Esophagus mucosa (tissue), 1 donor: Measurements from ENCODE around the gene ACACB. TPM values are rescaled to one million over a fixed set of nuclear protein-coding genes. Genes with fewer than 3 reads are reported as not detected.

Experiments
- ATAC-seq: fragments of 200-7000 bp; cut with Tn5 transposase; one replicate; pipeline ENCODE4 v1.9.1; 2020
- total RNA-seq: library from RNA; stranded (reverse); gene quantifications from one replicate; pipeline ENCODE4 v1.2.4, GENCODE V29; 2023
- donor health status: DM: yes; HTN: yes; CAD: no.

ACACB gene
- 7.0 TPM for total RNA-seq

DNA sequence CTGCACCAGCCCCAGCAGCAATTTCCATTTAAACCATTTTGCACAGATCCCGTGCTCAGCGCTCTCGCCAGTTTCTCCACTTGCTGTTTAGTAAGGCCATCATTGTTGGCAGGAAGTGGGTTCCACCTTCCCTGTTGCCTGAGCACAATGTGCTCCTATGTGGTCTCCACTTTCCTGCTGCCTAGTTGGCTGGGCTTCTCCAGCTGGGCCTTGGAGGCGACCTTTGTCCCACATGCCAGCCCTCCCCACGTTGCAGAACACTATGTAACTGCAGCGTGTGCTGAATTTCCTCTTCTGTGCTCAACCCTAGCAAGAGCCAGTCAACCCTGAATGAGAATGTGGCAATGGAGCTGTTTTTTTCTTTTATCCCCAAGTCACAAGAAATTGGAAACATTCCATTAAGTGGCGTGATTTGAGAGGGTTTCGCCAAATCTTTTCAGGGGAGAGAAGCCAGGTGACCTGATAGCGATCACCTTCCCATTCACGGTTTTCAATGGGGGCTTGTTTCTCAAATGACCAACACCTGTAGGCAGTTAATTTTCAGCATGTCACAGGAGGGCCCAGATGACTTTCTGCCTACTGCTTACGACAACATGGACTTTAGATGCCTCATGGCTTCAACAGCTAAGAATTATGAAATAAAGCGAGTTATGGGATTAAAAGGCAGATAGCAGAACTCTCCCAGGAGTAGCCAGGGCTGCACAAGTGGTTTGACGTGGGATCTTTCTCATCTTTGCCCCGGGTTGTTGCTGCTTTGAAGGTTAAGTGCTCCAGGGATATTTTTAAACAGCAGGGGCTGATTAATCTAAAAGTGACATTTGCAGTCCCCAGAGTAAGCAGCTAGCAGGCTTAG is at the start of gene ACACB:
Gene ACACB, plus strand, starts transcription at position 830 of the 853 bp plus-strand sequence. CDS start 22,819 bp downstream, outside the sequence.
- peak; percentile 15 for ATAC-seq

DNA sequence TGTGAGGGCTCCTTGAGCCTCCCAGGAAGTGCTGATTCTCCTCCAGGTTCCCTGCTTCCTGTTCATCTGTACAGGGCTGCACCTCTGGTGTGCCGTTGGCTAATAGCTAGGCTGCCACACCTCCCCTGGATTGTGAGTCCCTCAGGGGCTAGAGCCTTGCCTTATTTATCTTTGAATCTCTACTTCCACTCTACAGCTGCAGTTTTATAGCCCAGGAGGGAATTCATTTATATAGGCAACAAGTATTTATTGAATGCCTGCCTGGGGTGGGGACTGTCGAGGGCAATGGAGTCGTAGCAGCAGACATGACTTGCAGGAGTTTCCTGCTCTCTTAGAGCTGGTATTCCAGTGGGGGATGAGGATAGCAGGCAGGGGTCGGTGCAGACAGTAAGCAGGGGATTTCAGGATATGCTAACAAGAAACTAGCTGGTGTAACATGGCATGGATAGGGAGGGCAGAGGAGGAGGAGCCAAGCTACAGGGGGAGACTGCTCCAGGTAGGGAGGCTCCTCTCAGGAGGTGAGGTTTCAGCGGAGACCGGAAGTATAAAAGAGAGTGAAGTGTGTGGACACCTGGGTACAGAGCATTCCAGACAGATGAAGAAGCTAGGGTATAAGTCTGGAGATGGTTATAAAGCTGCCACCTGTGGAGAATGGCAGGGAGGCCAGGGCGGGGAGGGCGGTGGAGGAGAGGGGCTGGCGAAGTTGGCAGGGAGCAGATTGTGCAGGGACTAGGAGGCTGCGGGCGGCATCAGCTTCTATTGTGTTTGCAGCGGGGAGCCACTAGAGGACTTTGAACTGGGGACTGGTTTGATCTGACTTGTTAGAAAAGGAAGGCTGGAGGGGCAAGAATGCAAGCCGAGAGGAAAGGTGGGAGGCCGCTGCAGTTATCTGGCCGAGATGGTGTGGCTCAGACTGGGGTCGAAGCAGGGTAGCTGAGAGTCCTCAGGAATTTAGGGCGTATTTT is 46.8 kb upstream of the ACACB start:
- ATAC-seq: no peak

DNA sequence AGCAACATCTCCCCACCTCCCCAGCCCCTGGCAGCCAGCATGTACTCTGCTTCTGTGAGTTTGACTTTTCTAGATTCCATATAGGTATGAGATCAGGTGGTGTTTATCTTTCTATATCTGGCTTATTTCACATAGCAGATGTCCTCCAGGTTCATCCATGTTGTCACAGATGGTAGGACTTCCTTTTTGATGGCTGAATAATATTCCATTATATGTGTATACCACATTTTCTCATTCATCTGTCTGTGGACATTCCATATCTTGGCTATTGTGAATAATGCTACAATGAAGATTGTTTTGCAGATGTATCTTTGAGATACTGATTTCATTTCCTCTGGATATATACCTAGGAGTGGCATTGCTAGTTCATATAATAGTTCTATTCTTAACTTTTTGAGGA is 41.5 kb upstream of the ACACB start:
- ATAC-seq: no peak

DNA sequence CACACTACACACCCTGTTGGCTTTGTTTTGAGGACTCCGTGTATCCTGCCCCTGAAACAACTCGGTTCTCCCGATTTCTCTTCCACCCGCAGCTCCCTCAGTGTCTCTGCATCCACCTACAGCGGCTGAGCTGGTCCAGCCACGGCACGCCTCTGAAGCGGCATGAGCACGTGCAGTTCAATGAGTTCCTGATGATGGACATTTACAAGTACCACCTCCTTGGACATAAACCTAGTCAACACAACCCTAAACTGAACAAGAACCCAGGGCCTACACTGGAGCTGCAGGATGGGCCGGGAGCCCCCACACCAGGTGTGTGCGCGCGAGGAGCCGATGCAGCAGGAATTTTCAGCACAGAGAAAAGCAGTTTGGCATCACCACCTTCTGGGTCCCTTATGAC is 33.6 kb upstream of the ACACB start:
- no peak for ATAC-seq

DNA sequence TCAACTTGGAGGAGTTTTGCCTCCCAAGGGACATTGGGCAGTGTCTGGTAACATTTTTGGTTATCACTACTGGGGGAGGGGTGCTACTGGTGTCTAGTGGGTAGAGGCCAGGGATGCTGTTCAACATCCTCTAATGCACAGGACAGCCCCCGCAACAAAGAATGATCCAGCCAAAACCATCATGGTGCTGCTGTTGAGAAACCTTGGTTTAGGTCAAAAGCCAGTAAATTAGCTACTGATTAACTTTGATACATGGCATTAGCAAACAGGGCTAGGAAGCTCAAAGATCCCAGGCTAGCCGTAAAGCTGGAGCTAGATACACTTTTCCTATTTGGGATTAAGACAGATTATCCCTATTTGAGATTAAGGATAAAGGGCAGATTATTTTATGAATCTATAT is 32.0 kb upstream of the ACACB start:
- no peak for ATAC-seq

DNA sequence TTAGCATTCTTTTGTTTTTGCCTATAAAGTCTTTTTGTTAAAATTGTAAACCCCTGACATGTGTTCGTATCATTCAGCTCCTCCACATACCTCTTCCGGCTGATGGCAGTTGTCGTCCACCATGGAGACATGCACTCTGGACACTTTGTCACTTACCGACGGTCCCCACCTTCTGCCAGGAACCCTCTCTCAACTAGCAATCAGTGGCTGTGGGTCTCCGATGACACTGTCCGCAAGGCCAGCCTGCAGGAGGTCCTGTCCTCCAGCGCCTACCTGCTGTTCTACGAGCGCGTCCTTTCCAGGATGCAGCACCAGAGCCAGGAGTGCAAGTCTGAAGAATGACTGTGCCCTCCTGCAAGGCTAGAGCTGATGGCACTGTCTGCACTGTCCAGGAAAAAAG is 30.8 kb upstream of the ACACB start:
- ATAC-seq: no peak

DNA sequence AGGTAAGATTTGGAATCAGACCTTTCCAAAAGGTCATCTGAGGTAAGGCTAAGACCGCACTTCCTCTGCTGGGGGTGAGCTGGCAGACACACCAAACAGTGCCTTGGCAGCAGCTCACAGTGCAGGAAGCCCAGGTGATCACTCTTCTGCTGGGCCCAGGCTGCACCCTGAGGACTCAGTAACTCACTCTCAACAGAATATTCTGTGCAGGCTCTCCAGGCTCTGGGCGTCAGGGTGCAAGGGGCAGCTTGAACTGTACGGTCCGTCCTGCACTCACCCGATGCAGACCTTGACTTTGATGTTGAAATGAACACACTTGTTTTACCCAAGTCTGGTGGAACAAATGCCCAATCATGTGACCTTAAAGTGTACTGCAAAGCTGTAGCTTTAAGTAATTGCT is 29.1 kb upstream of the ACACB start:
- ATAC-seq: no peak

DNA sequence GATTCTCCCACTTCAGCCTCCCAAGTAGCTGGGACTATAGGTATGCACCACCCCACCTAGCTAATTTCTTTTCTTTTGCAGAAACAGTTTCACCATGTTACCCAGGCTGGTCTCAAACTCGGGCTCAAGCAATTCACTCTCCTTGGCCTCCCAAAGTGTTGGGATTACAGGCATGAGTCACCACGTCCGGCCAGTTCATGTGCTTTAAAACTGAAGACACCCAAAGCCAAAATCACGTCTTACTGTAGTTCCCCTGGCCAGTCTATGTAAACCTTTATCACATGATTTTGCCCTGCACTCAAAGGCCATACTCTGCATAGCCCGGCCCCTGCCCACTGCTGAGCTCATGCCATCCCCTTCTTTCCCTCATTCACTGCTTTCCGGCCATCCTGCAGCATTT is 27.6 kb upstream of the ACACB start:
- ATAC-seq: no peak

DNA sequence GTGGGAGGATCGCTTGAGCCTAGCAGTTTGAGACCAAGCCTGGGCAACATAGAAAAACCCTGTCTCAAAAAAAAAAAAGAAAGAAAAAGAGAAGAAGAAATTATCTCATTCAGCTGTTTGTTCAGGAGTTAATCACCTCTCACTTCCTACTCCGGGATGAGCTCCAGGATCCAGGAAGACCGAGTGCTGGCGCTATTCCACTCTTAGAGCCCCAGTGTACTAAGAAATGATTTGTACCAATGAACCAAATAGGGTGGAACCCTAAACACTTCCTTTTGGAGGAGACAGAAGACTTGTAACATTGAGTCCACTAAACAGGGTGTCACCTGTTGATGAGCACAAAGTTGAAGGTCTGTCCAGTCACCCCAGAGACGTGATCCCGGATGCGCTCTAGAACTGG is 26.7 kb upstream of the ACACB start:
- no peak for ATAC-seq

DNA sequence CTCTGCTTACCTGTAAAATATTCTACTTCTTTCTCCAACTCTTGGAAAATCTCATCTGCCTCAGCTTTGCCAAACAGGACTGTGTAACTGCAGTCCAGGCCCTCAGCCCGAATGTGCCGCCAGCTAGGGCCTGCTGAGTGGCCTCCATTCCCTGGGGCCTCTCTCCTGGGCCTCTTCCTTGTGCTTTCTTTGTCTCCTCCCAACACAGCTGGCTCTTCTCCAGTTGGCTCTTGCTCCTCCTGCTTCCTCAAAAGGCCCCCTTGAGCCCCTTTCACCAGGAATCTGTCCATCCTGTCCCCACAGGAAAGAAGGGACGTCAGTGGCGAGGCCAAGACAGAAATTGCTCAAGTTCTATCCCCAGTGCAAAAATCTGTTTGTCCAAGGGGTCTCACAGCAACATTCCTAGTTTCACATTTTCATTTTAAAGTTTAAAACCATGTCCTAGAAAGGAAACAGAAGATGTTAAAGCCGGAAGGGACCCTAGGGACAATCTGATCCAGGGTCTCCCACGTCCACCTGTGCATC is 23.8 kb upstream of the ACACB start:
- ATAC-seq: no peak

DNA sequence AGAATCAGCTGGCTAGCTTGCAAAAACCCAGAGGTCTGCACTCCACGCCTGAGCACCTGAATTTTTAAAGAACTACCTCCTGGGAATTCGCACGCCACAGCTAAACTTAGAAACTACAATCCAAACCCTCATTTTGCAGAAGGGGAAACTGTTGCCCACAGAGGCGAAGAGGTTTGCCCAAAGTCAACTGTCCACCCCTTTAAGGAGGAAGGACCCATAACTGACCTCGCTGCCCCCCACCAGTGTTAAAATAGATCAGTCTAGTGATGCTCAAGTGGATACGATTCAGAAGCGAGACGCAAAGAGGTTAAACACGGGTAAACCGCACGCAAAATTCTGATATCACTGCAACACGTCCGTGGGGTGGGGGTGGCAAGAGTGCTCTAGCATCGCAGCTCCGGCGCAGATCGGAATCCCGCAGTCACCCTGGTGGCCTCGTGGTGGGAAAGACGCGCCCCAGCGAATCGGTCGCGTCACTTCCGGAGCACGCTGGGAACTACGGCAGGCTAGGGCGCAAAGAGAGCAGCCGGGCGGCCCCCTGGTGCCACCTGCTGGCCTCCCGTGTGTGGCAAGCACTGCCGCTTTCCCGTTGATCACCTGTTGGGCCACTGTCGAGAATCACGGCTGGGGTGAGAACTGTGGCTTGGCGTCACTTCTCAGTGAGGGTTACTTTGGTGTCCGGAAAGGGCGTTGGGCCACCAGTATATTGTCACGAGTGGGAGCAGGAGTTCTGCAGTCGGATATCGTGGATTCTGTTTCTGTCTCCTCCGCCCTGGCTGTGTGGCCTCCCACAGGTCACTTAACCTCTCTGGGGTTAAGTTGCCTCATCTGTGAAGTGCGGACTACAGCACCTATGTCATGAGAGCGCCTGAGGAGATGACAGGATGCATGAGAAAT is 23.1 kb upstream of the ACACB start, which contains the start of gene ALKBH2:
Gene ALKBH2, minus strand, starts transcription at position 451 of the 897 bp plus-strand sequence. CDS start 686 bp downstream, outside the sequence.
- peak; percentile 85 for ATAC-seq

DNA sequence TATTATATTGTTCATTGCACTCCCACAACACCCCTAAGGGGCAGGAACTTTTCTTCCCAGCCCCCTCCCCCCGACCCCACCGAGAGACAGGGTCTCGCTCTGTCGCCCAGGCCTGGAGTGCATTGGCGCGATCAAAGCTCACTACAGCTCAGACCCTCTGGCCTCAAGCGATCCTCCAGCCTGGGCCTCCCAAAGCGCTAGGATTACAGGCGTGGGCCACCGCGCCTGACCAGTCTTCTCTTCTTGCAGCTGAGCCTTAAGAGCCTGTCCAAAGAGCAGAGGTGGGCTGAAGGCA is 19.3 kb upstream of the ACACB start:
- no peak for ATAC-seq

DNA sequence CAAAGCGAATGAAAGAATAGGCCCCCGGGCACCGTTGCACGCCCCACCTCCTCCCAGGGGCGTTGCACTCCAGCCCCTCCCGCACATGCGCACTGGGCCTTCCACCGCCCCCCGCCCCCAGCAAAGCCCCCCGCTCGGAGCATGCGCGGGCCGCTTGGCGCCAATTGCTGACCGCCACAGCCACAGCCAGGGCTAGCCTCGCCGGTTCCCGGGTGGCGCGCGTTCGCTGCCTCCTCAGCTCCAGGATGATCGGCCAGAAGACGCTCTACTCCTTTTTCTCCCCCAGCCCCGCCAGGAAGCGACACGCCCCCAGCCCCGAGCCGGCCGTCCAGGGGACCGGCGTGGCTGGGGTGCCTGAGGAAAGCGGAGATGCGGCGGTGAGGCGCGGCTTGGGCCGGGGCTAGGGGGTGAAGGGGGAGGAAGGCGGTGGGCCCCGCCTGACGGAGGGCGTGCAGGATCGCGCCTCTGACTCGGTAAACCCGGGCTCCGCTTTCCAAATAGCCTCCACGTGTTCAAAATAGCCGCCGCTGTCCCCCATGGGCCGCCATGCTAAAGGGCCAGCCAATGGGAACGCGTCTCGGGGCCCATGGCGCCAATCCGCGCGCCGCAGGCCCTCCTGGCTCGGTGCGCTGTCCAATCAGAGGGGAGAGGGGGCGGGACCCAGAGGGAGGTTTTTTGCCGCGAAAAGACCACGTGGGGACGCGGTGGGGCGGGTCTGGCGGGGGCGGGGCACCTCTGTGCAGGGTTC is 18.8 kb upstream of the ACACB start, which contains the start of gene UNG:
Gene UNG, plus strand, starts transcription at position 163 of the 748 bp plus-strand sequence. Its CDS starts 83 bp downstream, at position 246.
- peak; percentile 97 for ATAC-seq

DNA sequence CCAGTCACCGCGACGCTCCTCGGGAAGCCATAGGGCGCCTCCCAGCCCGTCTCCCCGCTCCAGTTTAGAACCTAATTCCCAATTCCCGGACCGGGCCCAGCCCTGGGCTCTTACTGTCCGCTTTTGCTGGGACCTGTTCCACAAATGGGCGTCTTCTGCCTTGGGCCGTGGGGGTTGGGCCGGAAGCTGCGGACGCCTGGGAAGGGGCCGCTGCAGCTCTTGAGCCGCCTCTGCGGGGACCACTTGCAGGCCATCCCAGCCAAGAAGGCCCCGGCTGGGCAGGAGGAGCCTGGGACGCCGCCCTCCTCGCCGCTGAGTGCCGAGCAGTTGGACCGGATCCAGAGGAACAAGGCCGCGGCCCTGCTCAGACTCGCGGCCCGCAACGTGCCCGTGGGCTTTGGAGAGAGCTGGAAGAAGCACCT is 18.2 kb upstream of the ACACB start:
- ATAC-seq: peak; percentile 61

DNA sequence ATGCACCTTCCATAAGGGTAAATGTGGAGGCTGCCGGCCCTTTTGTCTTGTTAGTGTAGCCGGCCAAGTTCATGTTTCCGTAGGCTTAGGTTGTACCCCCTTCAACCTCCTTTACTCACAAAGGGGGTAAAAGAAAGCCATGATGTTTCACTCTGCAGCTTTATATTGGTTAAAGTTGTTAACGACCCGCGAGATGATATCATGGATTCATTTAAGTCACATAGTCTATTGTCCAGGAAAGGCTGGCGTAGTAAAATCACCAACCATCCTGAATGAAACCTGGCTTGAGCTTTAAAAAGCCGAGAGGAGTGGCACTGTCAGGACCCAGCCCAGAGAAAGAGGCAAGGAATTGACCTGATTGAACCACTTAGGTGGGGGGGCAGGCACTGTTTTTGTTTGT is 17.7 kb upstream of the ACACB start:
- no peak for ATAC-seq

DNA sequence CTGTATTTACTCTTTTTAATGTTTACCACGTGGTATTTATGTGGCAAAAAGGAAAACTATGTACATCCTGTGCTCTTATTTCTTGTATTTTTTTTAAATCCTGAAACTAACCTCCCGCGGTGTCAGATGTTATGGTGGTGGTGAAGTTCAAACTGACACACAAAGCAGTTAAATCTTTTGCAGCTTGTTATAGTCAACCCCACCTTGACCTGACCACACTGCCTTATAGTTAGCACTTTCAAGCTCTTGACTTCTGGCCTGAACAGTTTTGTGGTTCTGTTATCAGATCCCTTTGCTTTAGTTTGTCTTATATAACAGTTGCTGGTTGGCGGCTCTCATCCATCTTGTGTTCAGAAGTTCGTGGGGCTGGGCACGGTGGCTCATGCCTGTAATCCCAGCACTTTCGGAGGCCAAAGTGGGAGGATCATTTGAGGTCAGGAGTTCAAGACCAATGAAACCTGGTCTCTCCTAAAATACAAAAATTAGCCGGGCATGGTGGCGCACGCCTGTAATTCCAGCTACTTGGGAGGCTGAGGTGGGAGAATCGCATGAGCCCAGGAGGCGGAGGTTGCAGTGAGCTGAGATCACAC is 16.9 kb upstream of the ACACB start:
- ATAC-seq: no peak

DNA sequence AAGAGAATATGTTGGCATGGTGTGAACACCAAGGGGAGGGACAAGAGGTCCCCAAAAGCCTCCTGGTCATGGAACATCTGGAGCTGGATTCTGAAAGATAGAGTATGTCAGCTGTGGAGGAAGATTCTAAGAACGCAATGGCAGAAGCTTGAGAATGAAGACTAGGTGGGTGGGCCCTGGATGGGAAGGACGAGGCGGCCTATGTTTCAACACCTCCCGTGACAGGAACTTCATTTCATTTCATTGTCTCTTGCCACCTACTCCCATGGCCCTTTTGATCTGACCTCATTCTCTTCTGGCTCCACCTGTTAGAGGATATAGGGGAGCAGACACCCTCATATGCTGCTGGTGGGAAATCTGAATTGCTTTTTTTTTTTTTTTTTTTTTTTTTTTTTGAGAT is 15.6 kb upstream of the ACACB start:
- no peak for ATAC-seq

DNA sequence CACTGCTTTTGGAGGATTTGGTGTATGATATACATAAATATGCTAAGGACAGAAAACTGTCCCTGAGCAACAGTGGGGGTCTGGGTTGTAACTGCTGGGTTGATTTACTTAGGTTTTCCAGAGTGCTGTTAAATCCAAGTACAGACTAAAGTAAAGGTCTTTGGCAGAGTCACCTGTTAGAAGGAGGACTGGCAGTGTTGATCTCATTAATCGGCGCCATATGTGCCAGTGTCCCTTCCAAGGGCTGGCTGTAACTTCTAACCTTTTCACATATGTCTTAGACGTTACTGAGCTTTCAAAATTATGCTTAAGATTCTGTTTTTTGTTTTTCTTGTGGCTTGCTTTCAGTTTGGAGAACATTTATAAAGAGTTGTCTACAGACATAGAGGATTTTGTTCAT is 13.9 kb upstream of the ACACB start:
- ATAC-seq: no peak

DNA sequence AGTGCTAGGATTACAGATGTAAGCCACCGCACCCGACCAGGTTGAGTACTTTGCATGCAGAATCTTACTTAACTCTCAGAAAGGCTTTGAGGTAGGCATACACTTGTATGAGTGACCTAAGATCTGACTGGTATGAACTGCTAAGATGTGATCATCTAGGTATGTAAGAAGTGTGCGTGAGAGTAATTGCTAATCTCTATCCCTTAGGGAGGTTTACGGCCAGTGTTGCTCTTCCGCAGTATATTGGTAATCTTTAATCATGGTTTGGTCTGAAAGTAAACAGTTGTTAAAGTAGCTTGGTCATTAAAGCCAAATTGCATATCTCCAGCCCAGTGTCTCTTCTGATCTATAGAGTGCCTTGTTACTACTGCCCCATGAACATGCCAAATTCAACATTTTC is 11.2 kb upstream of the ACACB start:
- no peak for ATAC-seq

DNA sequence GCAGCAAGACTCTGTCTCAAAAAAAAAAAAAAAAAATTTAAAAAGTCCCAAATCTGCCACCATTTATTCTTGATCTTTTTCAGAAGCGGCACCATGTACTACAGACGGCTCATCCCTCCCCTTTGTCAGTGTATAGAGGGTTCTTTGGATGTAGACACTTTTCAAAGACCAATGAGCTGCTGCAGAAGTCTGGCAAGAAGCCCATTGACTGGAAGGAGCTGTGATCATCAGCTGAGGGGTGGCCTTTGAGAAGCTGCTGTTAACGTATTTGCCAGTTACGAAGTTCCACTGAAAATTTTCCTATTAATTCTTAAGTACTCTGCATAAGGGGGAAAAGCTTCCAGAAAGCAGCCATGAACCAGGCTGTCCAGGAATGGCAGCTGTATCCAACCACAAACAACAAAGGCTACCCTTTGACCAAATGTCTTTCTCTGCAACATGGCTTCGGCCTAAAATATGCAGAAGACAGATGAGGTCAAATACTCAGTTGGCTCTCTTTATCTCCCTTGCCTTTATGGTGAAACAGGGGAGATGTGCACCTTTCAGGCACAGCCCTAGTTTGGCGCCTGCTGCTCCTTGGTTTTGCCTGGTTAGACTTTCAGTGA is 6.5 kb upstream of the ACACB start:
- ATAC-seq: no peak
